HG02973 (cell line): ENCODE results near the gene CDK13.
"Not testable (repeated sequence)": the region's sequence is repeated elsewhere in the genome, so short reads cannot be mapped to it uniquely, and the experiment has no call there.

Source experiments
- ATAC-seq: cut with Tn5 transposase; IDR thresholded peaks from one replicate; pipeline ENCODE4 v1.9.1; 2021; ENCODE audit warnings: moderate library complexity; ENCODE audit not compliant: unreplicated experiment

The CDK13 gene

DNA sequence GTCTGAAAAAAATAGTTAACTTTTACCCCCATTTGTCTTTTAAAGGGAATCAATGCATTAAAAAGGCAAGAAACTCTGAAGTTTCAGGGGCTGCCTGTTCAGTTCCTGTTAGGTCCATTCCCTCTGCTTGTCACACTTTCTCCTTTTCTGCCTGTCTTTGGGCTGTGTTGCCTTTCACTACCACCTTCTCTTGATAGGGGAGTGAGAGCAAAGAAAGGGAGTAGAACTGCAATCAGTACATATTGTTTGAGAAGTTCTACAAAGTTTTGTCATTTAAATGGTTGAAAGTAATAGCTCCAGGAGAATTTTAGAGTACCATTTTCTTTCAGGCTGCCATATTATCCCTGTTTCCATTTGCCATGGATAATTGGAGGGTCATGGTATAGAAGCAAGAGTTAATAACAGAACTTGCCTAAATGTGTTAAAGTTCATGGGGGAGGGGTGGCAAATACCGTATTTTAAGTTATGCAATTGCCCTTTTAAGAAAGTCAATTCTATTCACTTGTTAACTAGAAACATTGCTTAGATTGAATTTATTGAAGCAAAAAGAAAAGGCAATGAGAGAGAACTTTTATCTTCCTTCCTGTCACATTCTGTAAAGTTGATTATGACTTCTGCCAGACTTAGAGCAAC lies 145.8 kb downstream of the CDK13 start:
- no peak for ATAC-seq

DNA sequence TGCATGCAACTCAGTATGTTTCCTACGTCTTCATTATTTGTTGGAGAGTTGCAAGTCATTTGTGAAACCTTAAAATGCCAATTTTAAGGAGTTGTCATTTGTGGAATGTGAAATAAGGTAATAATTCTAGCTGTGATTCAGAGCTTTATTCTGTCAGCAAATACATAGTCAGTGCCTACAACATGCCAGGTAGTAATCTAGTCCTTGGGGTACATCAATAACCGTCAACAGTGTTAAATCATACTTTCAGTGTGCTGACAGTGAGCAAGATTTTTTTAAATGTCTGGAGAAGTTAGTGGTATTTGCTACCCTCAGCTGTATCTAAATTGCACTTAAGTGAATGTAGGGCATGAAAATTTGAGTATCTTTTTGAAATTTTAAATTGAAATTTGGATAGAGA lies 147.7 kb downstream of the CDK13 start:
- no peak for ATAC-seq

DNA sequence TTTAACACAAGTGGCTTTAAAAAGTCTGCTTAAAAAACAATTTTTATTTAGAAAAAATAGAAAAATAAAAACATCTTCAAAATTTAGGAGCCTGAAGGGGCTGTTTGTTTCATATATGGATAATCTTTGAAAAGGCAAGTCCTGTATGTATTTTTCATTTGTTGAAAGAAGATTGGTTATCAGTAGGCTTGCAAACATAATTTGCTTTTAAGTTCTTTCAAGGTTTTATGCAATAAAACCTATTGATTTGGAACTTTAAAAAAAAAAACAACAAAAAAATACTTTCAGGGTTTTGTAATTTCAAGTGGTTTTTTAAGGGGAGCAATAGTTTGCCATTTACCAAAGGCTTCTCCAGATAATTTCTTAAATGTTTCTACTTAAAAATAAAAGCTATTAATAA lies 148.8 kb downstream of the CDK13 start:
- ATAC-seq, result no peak

DNA sequence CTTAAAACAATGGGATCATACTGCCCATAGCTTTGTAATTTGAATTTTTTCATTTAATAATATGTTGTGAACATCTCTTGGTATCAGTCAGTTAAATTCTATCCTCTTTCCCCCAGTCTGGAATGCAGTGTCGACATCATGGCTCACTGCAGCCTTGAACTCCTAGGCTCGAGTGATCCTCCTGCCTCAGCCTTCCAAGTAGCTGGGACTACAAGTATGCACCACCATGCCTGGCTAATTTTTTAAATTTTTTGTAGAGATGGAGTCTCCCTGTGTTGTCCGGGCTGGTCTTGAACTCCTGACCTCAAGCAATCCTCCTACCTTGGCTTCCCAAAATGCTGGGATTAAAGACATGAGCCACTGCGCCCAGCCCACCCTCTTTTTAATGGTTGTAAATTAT lies 149.8 kb downstream of the CDK13 start:
- ATAC-seq, result no peak

DNA sequence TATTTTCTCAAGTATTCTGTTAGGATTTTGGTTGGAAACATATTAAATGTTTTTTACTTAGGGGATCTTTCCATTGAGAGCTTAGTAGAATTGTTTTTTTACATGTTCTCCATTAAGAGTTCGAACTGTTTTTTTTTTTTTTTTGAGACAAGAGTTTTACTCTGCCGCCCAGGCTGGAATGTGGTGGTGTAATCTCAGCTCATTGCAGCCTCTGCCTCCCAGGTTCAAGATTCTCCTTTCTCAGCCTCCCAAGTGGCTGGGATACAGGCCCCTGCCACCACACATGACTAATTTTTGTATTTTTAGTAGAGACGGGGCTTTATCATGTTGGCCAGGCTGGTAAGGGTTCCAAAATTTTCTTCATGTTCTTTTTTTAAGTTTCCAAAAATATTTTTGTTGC lies 151.1 kb downstream of the CDK13 start:
- ATAC-seq, result no peak

DNA sequence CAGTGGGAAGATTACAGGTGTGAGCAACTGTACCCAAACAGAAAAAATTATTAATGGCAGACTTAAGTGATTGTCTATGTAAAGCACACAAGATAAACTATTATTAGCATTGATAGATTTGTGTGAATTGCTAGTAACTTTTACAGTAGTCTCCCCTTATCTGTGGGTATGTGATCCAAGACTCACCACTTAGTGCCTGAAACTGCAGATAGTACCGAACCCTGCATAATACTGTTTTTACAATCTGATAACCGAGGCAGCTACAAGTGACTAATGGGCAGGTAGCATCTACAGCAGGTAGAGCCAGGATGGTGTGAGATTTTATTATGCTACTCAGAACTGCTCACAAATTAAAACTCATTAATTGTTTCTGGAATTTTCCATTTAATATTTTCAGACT lies 152.8 kb downstream of the CDK13 start:
- ATAC-seq, result no peak

DNA sequence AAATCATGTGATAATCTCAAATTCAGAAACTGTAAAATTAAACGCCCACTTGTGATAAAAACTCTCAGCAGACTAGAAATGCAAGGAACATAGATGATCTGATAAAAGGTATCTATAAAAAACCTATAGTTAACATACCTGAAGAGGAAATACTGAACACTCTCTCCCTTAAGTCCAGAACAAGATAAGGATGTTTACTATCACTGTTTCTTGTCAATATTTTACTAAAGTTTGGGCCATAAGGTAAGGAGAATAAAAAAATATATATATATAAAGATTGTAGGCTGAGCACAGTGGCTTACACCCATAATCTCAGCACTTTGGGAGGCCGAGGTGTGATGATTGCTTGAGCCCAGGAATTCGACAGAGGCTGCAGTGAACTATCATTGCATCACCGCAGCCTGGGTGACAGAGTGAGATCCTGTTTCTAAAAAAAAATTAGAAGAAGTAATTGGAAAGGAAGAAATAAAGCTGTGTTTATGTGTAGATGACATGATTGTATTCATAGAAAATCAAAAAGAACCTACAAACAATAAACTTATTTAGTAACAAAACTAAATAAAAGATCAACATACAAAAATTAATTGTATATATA lies 155.9 kb downstream of the CDK13 start:
- ATAC-seq, result no peak

DNA sequence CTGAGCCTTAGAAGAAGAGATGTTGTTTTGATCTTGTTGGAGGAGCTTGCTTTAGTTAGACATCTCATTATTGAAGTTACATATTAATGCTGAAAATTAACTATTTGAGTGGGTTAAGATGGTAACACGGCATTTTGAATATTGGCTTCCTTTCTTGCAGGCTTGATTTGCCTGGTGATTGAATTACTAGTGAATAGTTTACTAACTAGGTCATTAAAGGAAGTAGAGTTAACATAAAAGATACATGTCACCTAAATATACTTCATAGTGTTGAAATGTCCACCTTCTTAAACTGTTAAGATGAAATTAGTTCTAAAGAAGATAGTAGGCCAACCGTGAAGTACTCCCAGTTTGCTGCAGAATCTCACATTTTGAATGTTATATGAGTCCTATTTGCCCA lies 165.9 kb downstream of the CDK13 start:
- ATAC-seq, result no peak

DNA sequence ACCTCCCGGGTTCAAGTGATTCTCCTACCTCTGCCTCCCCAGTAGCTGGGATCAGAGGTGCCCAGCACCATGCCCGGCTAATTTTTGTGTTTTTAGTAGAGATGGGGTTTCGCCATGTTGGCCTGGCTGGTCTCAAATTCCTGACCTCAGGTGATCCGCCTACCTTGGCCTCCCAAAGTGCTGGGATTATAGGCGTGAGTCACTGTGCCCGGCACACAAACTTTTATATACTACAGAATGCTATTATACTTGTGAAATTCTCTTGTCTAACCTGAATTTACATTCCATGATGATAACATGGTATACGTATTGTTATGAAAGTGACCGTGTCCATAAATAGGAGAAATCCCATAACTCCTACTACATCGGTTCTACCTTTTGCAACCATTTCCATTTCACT lies 167.1 kb downstream of the CDK13 start:
- ATAC-seq, result not testable (repeated sequence)

DNA sequence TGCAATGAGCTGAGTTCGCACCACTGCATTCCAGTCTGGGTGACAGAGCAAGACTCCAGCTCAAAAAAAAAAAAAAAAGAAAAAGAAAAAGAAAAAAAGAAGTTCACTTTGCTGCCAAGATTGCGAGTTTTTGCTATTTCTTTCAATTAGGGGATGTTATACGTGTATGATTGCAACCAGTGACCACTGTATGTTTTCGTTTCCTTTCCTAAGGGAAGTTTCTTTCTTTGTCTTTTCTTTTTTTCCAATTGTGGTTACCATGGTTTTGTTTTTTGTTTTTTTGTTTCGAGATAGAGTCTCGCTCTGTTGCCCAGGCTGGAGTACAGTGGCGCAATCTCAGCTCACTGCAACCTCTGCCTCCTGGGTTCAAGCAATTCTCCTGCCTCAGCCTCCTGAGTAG lies 168.1 kb downstream of the CDK13 start:
- not testable (repeated sequence) for ATAC-seq

DNA sequence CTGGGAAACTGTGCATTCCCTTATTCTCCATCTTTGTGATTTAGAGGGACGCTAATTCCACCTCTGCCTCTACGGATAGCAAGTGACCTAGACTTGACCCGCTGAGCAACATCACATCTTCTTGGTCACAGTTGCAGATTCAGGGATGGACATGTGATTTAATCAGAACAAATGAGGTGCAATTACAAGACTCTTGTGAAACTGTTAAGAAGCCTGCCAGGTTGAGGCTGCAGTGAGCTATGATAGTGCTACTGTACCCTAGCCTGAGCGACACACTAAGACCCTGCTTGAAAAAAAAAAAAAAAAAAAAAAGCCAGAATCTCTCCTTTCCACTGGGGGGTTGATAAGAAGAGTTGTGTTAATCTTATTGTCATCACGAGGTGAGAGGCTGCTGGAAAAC lies 170.0 kb downstream of the CDK13 start:
- ATAC-seq, result no peak

DNA sequence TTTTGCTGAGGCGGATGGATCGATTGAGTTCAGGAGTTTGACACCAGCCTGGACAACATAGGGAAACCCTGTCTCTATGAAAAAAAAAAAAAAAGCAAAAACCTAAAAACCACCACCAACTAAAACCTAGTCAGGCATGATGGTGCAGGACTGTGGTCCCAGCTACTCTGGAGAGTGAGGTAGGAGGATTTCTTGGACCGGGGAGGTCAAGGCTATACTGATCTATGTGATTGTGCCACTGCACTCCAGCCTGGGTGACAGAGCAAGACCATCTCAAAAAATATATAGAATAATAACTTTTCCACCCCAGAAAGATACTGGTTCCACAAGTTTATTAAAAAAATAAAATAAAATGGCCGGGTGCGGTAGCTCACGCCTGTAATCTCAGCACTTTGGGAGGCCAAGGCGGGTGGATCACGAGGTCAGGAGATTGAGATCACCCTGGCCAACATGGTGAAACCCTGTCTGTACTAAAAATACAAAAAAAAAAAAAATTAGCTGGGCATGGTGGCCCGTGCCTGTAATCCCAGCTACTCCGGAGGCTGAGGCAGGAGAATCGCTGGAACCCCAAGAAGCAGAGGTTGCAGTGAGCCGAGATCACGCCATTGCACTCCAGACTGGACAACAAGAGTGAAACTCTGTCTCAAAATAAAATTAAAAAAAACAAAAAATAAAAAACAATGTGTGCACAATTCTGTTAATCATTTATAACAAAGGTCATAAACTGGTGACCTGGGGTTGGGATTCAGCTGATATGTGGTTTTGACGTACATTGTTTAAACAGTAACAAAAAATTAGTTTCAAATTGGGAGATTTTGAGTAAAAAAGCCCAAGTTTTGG lies 172.3 kb downstream of the CDK13 start:
- not testable (repeated sequence) for ATAC-seq

DNA sequence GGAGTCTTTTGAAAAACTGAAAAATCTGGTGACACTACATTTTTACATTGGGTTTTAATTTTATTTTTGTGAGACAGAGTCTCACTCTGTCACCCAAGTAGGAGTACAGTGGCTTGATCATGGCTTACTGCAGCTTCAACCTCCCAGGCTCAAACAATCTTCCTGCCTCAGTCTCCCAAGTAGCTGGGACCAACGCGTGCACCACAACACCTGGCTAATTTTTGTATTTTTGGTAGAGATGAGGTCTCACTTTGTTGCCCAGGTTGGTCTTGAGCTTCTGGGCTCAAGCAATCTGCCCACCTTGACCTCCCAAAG lies 172.8 kb downstream of the CDK13 start:
- ATAC-seq, result no peak

DNA sequence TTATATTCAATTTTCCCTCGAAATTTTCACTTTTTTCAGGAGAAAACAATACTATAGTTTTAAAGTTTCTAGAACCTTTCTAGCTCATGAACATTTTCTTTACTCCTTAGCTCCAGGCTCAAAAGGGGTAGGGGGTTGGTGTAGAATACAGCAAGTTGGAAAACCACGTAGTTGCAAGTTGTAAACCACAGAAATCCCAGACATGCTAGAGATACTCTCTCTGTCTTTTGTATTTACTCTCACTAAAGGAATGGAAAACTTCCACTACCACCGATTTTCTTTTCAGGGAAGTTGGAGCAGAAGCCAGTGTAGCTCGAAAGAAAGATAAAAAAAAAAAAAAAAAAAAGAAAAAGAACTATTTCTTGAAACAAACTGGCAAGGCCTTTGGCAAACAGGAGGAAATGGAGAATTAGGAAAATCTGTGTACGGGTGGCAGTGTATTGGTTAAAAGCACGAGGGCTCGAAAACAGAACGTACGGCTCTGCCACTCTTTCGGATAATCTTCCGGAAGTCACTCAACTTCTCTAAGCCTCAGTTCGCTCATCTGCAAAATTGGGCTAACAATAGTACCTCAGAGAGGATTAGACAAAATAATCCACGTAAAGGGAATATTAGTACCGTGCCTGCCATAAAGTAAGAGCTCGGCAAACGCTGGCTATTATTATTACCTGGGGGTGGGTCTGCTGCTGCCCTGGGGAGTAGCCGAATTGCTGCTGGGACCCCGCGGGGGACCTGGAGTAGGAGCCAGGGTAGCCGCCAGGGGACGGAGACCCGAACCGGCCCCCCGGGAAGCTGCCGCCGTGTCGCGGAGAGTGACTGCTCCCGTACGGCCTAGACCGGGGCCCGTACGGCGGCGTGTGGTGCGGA lies 183.7 kb downstream of the CDK13 start:
- ATAC-seq, result peak; percentile 56

DNA sequence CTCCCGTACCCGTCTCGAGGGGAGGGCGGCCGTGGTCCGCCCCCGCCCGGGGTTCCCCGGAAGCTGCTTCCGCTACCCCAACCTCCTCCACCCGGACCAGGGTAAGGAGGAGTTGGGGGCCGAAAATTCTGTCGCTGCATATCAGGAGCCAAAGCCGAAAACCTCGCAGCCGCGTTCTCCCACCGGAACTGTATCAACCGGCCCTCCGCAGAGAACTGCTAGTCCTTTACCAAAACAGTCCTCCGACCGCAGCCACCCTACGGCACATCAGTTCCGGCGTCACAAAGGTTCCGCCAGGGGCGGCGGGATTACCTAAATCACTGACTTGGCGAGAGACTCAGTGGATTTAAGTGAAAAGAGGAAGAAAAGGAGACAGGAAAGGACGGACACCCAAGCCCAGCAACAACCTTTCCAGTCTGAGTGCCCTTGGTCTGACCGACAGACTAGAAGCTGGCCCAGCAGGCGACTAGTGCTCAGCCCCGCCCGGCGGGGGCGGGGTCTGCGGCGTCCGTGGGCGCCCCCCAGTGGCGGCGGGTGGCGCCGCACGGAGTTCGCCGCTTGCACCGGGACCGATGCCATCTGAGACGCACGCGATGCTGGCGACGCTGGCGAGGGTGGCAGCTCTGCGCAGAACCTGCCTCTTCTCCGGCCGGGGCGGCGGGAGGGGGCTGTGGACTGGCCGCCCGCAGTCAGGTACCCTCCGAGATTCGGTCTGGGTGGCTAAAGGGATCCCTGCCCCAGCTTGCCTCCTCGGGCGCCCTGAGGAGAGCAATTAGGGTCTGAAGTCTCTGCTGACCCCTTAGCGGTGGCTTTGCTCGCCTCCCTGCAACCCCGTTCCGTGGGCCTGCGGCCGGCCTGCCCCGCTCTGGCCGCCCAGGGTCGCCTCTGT lies 184.6 kb downstream of the CDK13 start, which contains the start of the genes MPLKIP and SUGCT:
Gene MPLKIP, minus strand, starts transcription at position 195 of the 889 bp plus-strand sequence. Its CDS starts 55 bp downstream, at position 140.
Gene SUGCT, plus strand, starts transcription at position 578 of the 889 bp plus-strand sequence.
- ATAC-seq, result peak; percentile 85

DNA sequence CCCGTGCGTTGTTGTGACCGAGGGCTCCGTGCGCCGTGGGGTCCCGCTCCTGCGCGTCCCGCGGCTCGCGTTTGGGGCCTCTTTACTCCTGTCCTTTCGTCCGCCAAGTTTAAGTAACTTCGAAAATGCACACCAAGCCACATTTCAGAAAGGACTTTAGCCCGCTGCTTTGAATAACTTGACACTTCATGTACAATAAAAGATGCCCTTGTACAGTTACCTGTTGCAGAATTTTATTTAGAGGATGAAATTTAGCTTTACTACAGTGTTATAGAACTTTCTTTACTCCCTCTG lies 185.2 kb downstream of the CDK13 start:
- peak; percentile 0 for ATAC-seq

DNA sequence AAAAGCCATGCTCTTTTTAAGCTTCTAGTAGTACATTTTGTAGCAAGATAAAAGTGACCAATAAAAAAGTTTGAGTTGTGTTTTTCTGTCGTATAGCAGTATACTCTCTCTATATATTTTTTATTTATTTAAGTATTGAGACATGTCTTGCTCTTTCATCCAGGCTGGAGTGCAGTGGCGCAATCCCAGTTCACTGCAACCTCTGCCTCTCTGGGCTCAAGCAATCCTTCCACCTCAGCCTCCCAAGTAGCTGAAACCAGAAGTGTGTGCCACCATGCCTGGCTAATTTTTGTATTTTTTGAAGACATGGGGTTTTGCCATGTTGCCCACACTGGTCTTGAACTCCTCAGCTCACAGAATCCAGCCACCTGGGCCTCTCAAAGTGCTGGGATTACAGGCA lies 187.5 kb downstream of the CDK13 start:
- no peak for ATAC-seq

DNA sequence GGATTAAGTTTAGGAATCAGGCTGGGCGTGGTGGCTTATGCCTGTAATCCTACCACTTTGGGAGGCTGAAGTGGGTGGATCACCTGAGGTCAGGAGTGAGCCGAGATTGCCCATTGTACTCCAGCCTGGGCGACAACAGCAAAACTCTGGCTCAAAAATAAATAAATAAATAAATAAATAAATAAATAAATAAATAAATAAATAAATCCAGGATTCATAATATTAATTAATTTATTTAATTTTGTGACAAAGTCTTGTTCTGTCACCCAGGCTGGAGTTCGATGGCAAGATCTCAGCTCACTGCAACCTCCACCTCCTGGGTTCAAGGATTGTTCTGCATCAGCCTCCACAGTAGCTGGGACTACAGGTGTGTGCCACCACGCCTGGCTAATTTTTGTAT lies 188.9 kb downstream of the CDK13 start:
- ATAC-seq, result no peak

DNA sequence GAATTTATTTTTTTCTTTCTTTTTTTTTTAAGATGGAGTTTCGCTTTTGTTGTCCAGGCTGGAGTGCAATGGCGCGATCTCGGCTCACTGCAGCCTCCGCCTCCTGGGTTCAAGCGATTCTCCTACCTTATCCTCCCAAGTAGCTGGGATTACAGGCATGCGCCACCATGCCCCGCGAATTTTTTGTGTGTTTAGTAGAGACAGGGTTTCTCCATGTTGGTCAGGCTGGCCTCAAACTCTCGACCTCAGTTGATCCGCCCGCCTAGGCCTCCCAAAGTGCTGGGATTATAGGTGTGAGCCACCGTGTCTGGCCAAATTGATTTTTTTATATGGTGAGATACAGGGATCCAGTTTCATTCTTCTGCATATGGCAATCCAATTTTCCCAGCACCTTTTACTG lies 189.8 kb downstream of the CDK13 start:
- ATAC-seq, result not testable (repeated sequence)

DNA sequence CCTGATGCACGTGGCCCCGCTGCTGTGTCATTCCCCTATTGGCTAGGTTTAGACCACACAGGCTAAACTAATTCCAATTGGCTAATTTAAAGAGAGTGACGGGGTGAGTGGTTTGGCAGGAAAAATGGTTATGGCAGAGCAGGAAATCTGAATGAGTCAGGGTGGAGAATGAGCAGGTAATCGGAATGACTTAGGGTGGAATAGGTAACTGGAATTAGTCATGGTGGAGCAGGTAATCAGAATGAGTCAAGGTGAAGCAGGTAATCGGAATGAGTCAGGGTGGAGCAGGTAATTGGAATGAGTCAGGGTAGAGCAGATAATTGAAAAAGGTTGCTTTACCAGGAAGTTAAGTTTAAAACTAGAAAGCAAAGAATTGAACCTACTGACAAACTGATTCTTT lies 191.9 kb downstream of the CDK13 start:
- not testable (repeated sequence) for ATAC-seq
